HG02852 (cell line): ENCODE results near the gene ODF4.
A peak's percentile ranks its signal among the peaks of the same experiment; 100 is the strongest.
"Not testable (repeated sequence)": the region's sequence is repeated elsewhere in the genome, so short reads cannot be mapped to it uniquely, and the experiment has no call there.

Experiments used
- ATAC-seq: cut with Tn5 transposase; IDR thresholded peaks from one replicate; pipeline ENCODE4 v1.9.1; 2021; ENCODE audit warnings: mild to moderate bottlenecking, moderate library complexity; ENCODE audit not compliant: unreplicated experiment

The ODF4 gene

DNA sequence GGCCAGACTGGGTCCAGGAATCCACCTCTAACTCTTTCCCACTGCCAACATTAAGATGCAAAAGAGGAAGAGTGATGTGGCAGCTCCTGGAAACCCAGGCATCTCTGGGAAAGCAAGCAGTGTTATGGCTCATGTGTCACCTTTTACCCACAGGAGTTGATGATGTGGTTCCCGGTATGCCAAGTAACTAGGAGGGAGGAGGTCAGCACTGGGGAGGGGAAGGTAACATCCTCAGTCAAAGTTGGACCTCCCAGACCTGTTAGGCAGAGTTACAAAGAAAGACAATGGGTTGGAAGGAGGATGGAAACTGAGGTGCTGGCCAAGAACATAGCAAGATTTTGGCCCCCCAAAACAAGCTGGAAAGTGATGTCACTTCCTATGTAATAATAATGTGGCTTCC is 25.5 kb downstream of the ODF4 start:
- no peak for ATAC-seq

- ATAC-seq: no peak
These were observed 26.6 kb downstream of the ODF4 start for GRCh38 chr17:8366231-8366630.

- ATAC-seq: no peak
These were observed 28.6 kb downstream of the ODF4 start for GRCh38 chr17:8368193-8368592.

DNA sequence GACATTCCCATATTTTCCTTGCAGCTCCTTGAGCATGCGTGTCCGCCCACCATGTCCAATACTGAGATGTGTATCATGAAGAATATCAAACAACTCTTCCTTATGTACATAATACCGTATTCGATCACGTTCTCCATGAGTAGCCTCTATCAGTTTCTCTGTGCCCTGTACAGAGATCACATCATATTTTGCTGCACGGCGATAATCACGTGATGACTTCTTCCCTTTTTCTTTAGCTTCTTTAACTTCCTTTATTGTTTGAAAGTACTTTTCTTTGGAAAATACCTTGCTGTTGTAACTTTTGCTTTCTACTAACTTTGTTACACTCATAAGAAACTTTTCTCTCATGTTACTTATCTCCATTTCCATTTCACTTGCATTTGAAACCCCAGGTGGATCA is 30.3 kb downstream of the ODF4 start:
- no peak for ATAC-seq

DNA sequence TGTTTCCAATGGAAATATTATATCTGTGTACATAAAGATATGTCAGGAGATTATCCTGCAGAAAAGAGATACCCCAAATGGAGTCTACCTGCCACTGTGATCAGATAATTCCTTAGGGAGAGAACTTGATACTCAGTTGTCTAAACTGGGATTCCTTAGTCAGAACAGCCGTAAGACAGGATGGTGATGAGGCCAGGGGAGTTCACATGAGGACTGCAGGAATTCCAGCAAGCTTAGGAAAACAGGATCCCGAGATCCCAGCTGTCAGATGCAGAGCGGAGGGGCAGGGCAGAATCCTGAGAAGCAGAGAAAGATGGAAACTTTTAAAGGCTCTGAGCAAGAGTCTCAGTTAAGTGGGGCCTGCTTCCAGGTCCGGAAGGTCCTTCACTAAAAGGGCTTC is 32.1 kb downstream of the ODF4 start:
- no peak for ATAC-seq

GRCh38 chr17:8372422-8372821 is 32.8 kb downstream of the ODF4 start:
- ATAC-seq: no peak

DNA sequence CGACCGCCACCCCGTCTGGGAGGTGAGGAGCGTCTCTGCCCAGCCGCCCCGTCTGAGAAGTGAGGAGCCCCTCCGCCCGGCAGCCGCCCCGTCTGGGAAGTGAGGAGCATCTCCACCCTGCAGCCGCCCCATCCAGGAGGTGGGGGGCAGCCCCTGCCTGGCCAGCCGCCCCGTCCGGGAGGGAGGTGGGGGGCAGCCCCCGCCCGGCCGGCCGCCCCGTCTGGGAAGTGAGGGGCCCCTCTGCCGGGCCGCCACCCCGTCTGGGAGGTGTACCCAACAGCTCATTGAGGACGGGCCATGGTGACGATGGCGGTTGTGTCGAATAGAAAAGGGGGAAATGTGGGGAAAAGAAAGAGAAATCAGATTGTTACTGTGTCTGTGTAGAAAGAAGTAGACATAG is 34.2 kb downstream of the ODF4 start:
- ATAC-seq: not testable (repeated sequence)

DNA sequence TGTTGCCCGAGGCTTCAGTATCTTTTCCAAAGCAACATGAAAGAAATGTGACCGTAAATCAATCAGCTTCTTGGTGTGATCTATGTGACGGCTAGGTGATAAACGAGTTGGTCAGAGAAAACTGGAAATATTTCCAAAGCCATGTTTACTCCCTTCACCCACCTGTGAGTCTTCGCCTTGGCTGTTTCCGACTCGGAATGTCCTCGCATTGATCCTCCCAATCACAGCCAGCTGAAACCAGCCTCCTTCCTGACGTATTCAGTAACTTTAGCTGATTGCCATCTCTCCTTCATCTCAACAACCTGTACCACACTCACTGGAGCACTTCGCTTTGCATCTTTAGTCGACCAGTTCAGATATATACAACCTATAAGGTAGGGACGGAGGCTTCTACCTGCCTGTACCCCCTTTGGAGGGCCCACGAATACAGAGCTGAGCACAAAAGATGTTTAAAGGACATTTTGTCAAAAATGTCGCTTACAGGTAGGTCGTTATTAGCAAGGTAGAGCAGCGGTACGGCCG is 36.2 kb downstream of the ODF4 start:
- ATAC-seq: no peak

GRCh38 chr17:8376271-8377067 is 36.8 kb downstream of the ODF4 start, which contains the start of gene KRABD2:
Gene KRABD2, minus strand, starts transcription at chr17:8376704.
- ATAC-seq: peak; percentile 87

GRCh38 chr17:8377422-8377821 is 37.8 kb downstream of the ODF4 start:
- ATAC-seq: no peak

GRCh38 chr17:8378117-8378516 is 38.5 kb downstream of the ODF4 start:
- ATAC-seq: not testable (repeated sequence)

- ATAC-seq: no peak
These were observed 40.4 kb downstream of the ODF4 start for GRCh38 chr17:8380049-8380448.

DNA sequence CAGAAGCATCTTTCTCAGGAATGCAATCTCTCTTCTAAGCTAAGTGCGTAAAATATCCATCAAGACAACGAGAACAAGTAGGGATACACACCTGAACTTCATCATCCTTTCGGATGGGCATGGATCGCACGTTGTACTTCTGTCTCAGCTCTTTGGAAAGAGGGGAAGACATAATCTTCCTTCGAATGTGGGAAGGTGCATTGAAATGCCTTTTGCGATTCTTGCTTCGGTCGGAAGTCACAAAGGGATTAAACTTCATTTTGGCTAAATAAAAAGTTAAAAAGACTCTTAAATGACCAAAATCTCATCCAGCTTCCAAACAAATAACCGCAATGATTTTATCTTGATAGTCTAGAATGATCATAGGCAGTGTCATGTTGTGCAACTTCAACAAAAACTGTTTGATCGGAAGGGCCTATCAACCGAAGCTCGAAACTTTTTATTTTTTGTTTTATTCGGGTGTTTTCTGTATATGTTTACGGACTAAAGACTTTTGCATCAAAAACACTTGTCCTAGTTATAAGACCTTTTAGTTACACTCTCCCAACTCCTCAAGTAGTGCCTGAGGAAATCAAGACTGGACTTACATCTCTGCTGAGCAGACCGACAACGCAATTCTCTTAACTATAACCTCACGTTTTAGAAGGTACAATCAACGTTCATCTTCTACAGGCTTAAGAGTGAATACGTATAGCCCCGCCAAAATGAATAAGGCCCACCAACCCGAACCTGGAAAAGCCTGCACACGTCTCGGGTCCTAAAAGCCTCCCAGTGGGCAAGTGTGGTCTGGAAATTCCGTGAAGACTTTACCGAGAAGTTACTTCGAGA is 42.6 kb downstream of the ODF4 start:
- no peak for ATAC-seq

- no peak for ATAC-seq
These were observed 43.2 kb downstream of the ODF4 start for GRCh38 chr17:8382880-8383142.

GRCh38 chr17:8383143-8383822 is 43.6 kb downstream of the ODF4 start, which contains the start of gene RPL26:
Gene RPL26, minus strand, starts transcription at chr17:8383193. Its CDS starts 883 bp downstream, at chr17:8382310.
- peak; percentile 86 for ATAC-seq

- ATAC-seq: no peak
These were observed 45.2 kb downstream of the ODF4 start for GRCh38 chr17:8384801-8385378.

- no peak for ATAC-seq
These were observed 47.2 kb downstream of the ODF4 start for GRCh38 chr17:8386841-8387240.

DNA sequence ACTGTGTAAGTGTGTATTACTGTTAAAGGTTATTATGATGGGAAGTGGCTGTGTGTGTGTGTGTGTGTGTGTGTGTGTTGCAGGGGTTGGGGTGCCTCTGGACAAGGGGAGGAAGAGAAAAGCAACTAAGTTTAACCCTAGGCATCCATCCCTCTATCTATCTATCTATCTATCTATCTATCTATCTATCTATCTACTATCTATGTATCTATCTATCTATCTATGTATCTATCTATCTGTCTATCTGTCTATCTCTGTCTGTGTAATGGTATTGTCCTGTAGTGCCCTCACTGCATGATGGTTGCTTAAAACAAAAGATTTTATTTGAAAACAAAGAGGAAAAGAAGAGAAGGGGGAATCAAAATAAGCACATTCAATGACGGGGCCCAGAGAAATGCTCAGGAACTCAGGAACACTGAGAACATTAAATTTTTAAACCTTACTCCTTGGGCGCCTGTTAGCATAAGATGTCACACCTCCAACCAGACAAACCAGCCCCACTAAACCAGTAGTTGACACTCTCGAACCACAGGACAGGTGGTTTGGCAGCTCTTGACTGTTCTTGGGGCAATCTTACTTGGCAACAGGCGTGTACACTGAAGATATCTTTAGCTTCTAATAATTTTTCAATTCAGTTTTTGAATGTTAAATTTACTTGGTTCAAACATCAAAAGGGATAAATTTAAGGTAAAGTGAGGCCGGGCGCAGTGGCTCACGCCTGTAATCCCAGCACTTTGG is 48.4 kb downstream of the ODF4 start:
- no peak for ATAC-seq

- ATAC-seq: no peak
These were observed 52.1 kb downstream of the ODF4 start for GRCh38 chr17:8391711-8392110.

GRCh38 chr17:8392274-8392673 is 52.6 kb downstream of the ODF4 start:
- ATAC-seq: no peak
